Measurements from ENCODE around the gene SLC6A17. TPM values are rescaled to one million over a fixed set of nuclear protein-coding genes. Genes with fewer than 3 reads are reported as not detected.

Gene SLC6A17
- total and polyA plus RNA-seq, 8 donors, result 0.31 to 7.1 (median 1.4) TPM

GRCh38 chr1:110228381-110228780 lies 78.1 kb downstream of the SLC6A17 start:
- H3K27me3 ChIP-seq, result no peaks in the 10 kb centered on the region
- no peak overlapping the region for H3K4me3 ChIP-seq
- peaks cover 0 to 46% (median 0%) of the 10 kb centered on the region in 3 donors for H3K36me3 ChIP-seq
- H3K9me3 ChIP-seq, result no peaks in the 10 kb centered on the region
- no peak overlapping the region for H3K27ac ChIP-seq
- DNase-seq, result peak in 1 of 6 donors; percentile 9
- intact Hi-C loops (cut with DNase I), result no loop called here
- FAIRE-seq, result no peak
- peak in 1 of 4 donors; percentile 17 for ATAC-seq
- no peaks in the 10 kb centered on the region for H3K4me1 ChIP-seq
- TF ChIP-seq, protein P1, sequence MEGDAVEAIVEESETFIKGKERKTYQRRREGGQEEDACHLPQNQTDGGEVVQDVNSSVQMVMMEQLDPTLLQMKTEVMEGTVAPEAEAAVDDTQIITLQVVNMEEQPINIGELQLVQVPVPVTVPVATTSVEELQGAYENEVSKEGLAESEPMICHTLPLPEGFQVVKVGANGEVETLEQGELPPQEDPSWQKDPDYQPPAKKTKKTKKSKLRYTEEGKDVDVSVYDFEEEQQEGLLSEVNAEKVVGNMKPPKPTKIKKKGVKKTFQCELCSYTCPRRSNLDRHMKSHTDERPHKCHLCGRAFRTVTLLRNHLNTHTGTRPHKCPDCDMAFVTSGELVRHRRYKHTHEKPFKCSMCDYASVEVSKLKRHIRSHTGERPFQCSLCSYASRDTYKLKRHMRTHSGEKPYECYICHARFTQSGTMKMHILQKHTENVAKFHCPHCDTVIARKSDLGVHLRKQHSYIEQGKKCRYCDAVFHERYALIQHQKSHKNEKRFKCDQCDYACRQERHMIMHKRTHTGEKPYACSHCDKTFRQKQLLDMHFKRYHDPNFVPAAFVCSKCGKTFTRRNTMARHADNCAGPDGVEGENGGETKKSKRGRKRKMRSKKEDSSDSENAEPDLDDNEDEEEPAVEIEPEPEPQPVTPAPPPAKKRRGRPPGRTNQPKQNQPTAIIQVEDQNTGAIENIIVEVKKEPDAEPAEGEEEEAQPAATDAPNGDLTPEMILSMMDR (IDR thresholded peaks at IDR 0.05), result no peak
- 95 to 97% methylated on average over 9 to 12 of the region's 12 CpGs for WGBS, 2 donors

DNA sequence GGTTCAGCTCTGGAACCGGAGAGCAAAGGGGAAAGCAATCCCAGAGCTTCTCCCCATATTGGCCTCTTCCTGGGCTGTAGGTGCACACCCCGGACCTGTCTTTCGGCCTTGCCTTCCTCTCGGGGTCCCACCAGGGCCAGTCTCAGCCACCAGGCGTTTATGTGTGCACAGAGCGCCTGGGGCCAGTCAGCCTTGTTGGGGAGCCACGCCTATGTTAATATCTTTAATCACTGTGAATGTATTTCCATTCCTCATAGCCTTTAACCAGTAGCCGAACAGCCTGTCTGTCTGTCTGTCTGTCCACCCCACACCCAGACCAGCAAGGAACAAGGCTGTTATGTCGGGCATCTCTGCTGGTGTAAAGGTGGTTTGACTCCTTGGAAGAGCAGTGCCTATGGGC lies 78.6 kb downstream of the SLC6A17 start:
- TF ChIP-seq, protein P1 (IDR thresholded peaks at IDR 0.05), result no peak
- H3K36me3 ChIP-seq, result peaks cover 0 to 44% (median 0%) of the 10 kb centered on the region in 3 donors
- no peaks in the 10 kb centered on the region for H3K4me1 ChIP-seq
- intact Hi-C loops (cut with DNase I), result no loop called here
- H3K9me3 ChIP-seq, result no peaks in the 10 kb centered on the region
- H3K4me3 ChIP-seq, result no peak overlapping the region
- WGBS, 2 donors, result 90 to 92% methylated on average over 9 of the region's 9 CpGs
- H3K27ac ChIP-seq, result no peak overlapping the region
- ATAC-seq (no peak), DNase-seq (peak in 1 of 6 donors; percentile 4), FAIRE-seq (no peak)
- H3K27me3 ChIP-seq, result no peaks in the 10 kb centered on the region

DNA sequence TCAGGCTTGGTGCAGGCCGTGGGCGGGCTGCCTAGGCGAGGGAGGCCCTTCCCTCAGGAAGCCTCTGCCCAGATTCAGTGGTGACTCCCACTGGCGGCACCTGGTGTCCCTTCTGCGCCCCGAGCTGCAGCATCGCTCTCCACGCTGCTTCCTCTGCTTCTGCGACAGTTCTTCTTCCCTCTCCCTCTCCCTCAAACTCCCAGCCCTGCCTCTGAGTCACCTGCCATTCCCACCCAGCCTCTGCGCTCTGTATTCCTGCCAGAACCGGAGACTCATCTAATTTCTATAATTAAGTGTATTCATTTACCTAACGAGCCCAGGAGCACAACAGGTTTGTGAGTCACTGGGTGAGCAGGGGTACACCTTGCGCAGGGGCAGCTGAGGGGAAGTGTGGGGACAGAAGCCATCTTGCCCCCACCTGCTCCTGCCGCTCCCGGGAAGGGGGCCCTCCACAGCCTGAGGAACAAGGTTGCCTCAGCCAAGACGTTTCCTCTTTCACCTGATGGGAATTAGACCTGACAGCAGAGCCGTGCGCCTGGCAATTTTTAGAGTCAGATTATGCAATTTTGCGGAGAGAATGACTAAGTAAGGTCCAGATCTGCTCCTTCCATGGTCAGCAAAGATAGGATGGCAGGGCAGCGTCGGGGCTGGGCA lies 79.2 kb downstream of the SLC6A17 start:
- Histone ChIP-seq H3K36me3 (peaks cover 0 to 44% (median 0%) of the 10 kb centered on the region in 3 donors), H3K9me3 (no peaks in the 10 kb centered on the region), H3K27me3 (no peaks in the 10 kb centered on the region), H3K4me1 (peaks cover 1 to 3% (median 1%) of the 10 kb centered on the region in 3 donors), H3K4me3 (no peak overlapping the region), H3K27ac (no peak overlapping the region)
- intact Hi-C loops (cut with DNase I), result no loop called here
- ATAC-seq (peak in 1 of 4 donors; percentile 11), FAIRE-seq (no peak), DNase-seq (peak in 1 of 6 donors; percentile 6)
- TF ChIP-seq, protein P1 (IDR thresholded peaks at IDR 0.05), result no peak
- 91 to 95% methylated on average over 21 of the region's 21 CpGs for WGBS, 2 donors

GRCh38 chr1:110230381-110231199 lies 80.3 kb downstream of the SLC6A17 start:
- no peak overlapping the region for H3K4me3 ChIP-seq
- peaks cover 0 to 44% (median 0%) of the 10 kb centered on the region in 3 donors for H3K36me3 ChIP-seq
- ATAC-seq, result no peak
- 92 to 95% methylated on average over 11 of the region's 11 CpGs for WGBS, 2 donors
- no peak for FAIRE-seq
- H3K27ac ChIP-seq, result no peak overlapping the region
- DNase-seq, result peak in 1 of 6 donors; percentile 12
- intact Hi-C loops (cut with DNase I), result no loop called here
- H3K4me1 ChIP-seq, result peaks cover 12 to 14% (median 13%) of the 10 kb centered on the region in 3 donors
- TF ChIP-seq, protein P1 (IDR thresholded peaks at IDR 0.05), result no peak
- no peaks in the 10 kb centered on the region for H3K9me3 ChIP-seq
- no peaks in the 10 kb centered on the region for H3K27me3 ChIP-seq

All from pancreas (tissue), 10 donors.